OCI-LY1 (cell line): ENCODE results near the gene GKN1.

Experiments
- EZH2 ChIP-seq: fragments of 200-600 bp; sonication (generic), shearing (Covaris generic); IDR thresholded peaks from 2 replicates; pipeline ENCODE4 v1.8.0; 2017; ENCODE audit warnings: borderline replicate concordance, mixed run types, mild to moderate bottlenecking, antibody characterized with exemption, low read length, moderate library complexity, mixed read lengths
- TF ChIP-seq, protein P1 (sequence below): fragments of 200-600 bp; sonication (generic), shearing (Covaris generic); IDR thresholded peaks from 2 replicates; pipeline ENCODE4 v1.5.1; 2017; ENCODE audit warnings: mild to moderate bottlenecking, antibody characterized with exemption, low read length, moderate library complexity, mixed read lengths

DNA sequence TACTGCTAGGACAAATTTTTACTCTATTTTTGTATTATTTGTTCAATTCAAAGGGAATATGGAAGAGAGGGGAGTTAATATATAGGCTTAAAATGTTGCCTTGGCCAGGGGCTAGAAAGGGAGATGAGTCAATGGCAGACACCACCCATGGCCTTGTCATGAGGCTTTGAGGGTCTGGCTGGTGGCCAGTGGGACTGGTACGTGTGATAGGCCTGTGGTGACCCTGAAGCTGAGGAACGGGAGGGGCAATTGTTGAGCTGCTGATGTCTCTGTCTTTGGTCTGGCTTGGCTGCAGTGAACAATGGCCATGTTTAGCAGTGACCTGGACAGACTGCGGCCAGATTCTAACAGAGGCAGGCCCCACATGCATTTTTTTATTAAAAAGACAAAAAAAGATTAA, 18.5 kb downstream of the GKN1 start:
- TF ChIP-seq, protein P1, sequence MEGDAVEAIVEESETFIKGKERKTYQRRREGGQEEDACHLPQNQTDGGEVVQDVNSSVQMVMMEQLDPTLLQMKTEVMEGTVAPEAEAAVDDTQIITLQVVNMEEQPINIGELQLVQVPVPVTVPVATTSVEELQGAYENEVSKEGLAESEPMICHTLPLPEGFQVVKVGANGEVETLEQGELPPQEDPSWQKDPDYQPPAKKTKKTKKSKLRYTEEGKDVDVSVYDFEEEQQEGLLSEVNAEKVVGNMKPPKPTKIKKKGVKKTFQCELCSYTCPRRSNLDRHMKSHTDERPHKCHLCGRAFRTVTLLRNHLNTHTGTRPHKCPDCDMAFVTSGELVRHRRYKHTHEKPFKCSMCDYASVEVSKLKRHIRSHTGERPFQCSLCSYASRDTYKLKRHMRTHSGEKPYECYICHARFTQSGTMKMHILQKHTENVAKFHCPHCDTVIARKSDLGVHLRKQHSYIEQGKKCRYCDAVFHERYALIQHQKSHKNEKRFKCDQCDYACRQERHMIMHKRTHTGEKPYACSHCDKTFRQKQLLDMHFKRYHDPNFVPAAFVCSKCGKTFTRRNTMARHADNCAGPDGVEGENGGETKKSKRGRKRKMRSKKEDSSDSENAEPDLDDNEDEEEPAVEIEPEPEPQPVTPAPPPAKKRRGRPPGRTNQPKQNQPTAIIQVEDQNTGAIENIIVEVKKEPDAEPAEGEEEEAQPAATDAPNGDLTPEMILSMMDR: no peak
- TF ChIP-seq EZH2: no peak
